Karpas-422 (cell line): ENCODE measurements around the gene PTTG1IP. TPM values are rescaled to one million over a fixed set of nuclear protein-coding genes. Genes with fewer than 3 reads are reported as not detected.

ENCODE experiments used
- DNase-seq: peaks from one replicate; pipeline ENCODE4 v3.0.0-alpha.2; 2015
- H2AFZ ChIP-seq: fragments of 200-600 bp; sonication (generic); 2 replicates; pipeline ENCODE4 v1.6.1; 2014; ENCODE audit warnings: antibody characterized with exemption, low read length, mixed read lengths
- H3K27ac ChIP-seq: fragments of 200-600 bp; sonication (generic); 2 replicates; pipeline ENCODE4 v1.5.1; 2014; ENCODE audit warnings: mild to moderate bottlenecking, low read length, moderate library complexity
- H3K27me3 ChIP-seq: fragments of 200-600 bp; sonication (generic); 2 replicates; pipeline ENCODE4 v1.6.1; 2014; ENCODE audit warnings: low read length, mixed read lengths
- H3K36me3 ChIP-seq: fragments of 200-600 bp; sonication (generic); 2 replicates; pipeline ENCODE4 v1.6.1; 2014; ENCODE audit warnings: low read length, mixed read lengths; ENCODE audit not compliant: insufficient read depth
- H3K4me1 ChIP-seq: fragments of 200-600 bp; sonication (generic); 2 replicates; pipeline ENCODE4 v1.6.1; 2014; ENCODE audit warnings: mild to moderate bottlenecking, low read length, mixed read lengths
- H3K4me2 ChIP-seq: fragments of 200-600 bp; sonication (generic); 2 replicates; pipeline ENCODE4 v1.6.1; 2014; ENCODE audit warnings: low read length, low read depth, mild to moderate bottlenecking; ENCODE audit not compliant: poor library complexity, severe bottlenecking
- H3K4me3 ChIP-seq: fragments of 200-600 bp; sonication (generic); 2 replicates; pipeline ENCODE4 v1.5.1; 2014; ENCODE audit warnings: mild to moderate bottlenecking, antibody characterized with exemption, low read length, mixed read lengths
- H3K79me2 ChIP-seq: fragments of 200-600 bp; sonication (generic); 2 replicates; pipeline ENCODE4 v1.6.1; 2014; ENCODE audit warnings: mild to moderate bottlenecking, low read length, mixed read lengths
- H3K9ac ChIP-seq: fragments of 200-600 bp; sonication (generic); 2 replicates; pipeline ENCODE4 v1.6.0; 2014; ENCODE audit warnings: low read length
- H3K9me2 ChIP-seq: fragments of 200-600 bp; sonication (generic), shearing (Covaris generic); replicated peaks from 2 replicates; pipeline ENCODE4 v1.6.0; 2014; ENCODE audit warnings: mild to moderate bottlenecking, low read length, moderate library complexity; ENCODE audit not compliant: insufficient read depth
- H3K9me3 ChIP-seq: fragments of 300-700, 200-600 bp; sonication (generic); 2 replicates; pipeline ENCODE4 v1.6.1; 2014; ENCODE audit warnings: low read length, mixed read lengths
- H4K20me1 ChIP-seq: fragments of 200-600 bp; sonication (generic); 2 replicates; pipeline ENCODE4 v1.6.1; 2014; ENCODE audit warnings: mild to moderate bottlenecking, antibody characterized with exemption, low read length, low read depth; ENCODE audit not compliant: insufficient read depth
- total RNA-seq: library from RNA; depleted of rRNA; stranded (reverse); fragments of >200 nt; shearing (Covaris generic); gene quantifications from 2 replicates; pipeline ENCODE4 v1.2.3, GENCODE V29; 2014; ENCODE audit warnings: low replicate concordance

The PTTG1IP gene
- total RNA-seq, 1 experiment from 2014 or later, result 44.7 TPM

GRCh38 chr21:44869781-44870747 is 3.4 kb downstream of the PTTG1IP start:
- DNase-seq, result no peak
- H3K27me3 ChIP-seq, result no peaks in the 10 kb centered on the region
- peaks cover 56% of the 10 kb centered on the region for H3K4me1 ChIP-seq
- no peak overlapping the region for H3K27ac ChIP-seq
- H3K36me3 ChIP-seq, result peaks cover 1% of the 10 kb centered on the region; the same call in 1 of the 2 replicates
- no peak overlapping the region for H2AFZ ChIP-seq
- no peak overlapping the region for H3K4me3 ChIP-seq
- no peak overlapping the region for H3K4me2 ChIP-seq
- no peaks in the 10 kb centered on the region for H3K9me3 ChIP-seq
- no peak overlapping the region for H3K9ac ChIP-seq
- peaks cover 80% of the 10 kb centered on the region for H3K79me2 ChIP-seq
- H3K9me2 ChIP-seq, result no peaks in the 10 kb centered on the region
- peaks cover 67% of the 10 kb centered on the region for H4K20me1 ChIP-seq

DNA sequence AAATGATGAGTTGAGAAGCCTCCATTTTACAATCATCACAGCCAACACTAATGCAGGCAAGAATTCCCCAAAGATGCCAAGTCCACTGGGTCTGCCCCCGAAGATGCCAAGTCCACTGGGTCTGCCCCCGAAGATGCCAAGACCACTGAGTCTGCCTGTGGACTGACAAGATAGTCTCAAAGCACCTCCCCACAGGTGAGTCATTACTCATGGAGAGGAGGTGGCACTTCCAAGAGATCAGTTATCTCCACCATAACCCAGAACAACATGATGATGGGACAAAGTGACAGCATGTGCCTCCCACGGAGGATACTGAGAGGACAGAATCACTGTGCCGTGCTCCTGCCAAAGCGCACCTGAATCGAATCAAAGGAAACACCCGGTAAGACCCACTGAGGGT is 4.8 kb downstream of the PTTG1IP start:
- Histone ChIP-seq H3K9me3 (no peaks in the 10 kb centered on the region), H3K36me3 (peaks cover 5% of the 10 kb centered on the region; the same call in 1 of the 2 replicates), H3K9me2 (no peaks in the 10 kb centered on the region), H3K4me3 (no peak overlapping the region), H3K4me2 (no peak overlapping the region), H3K27ac (no peak overlapping the region), H4K20me1 (peaks cover 69% of the 10 kb centered on the region), H3K4me1 (peaks cover 45% of the 10 kb centered on the region), H3K9ac (no peak overlapping the region), H3K79me2 (peaks cover 85% of the 10 kb centered on the region), H3K27me3 (no peaks in the 10 kb centered on the region), H2AFZ (no peak overlapping the region)
- no peak for DNase-seq

- H3K4me3 ChIP-seq, result no peak overlapping the region
- no peaks in the 10 kb centered on the region for H3K9me3 ChIP-seq
- no peaks in the 10 kb centered on the region for H3K9me2 ChIP-seq
- no peak overlapping the region for H3K27ac ChIP-seq
- DNase-seq, result no peak
- H3K79me2 ChIP-seq, result peaks cover 90% of the 10 kb centered on the region
- peaks cover 73% of the 10 kb centered on the region for H4K20me1 ChIP-seq
- H3K4me2 ChIP-seq, result no peak overlapping the region
- H3K4me1 ChIP-seq, result peaks cover 45% of the 10 kb centered on the region
- H3K36me3 ChIP-seq, result peaks cover 5% of the 10 kb centered on the region; the same call in 1 of the 2 replicates
- no peaks in the 10 kb centered on the region for H3K27me3 ChIP-seq
- H3K9ac ChIP-seq, result no peak overlapping the region
- H2AFZ ChIP-seq, result no peak overlapping the region
Observed at GRCh38 chr21:44867999-44868700, 5.3 kb downstream of the PTTG1IP start.

- Histone ChIP-seq H3K9ac (no peak overlapping the region), H3K36me3 (peaks cover 5% of the 10 kb centered on the region; the same call in 1 of the 2 replicates), H4K20me1 (peaks cover 70% of the 10 kb centered on the region), H3K4me1 (peaks cover 43% of the 10 kb centered on the region), H3K27ac (no peak overlapping the region), H3K27me3 (no peaks in the 10 kb centered on the region), H3K4me2 (no peak overlapping the region), H3K4me3 (no peak overlapping the region), H3K9me3 (no peaks in the 10 kb centered on the region), H2AFZ (no peak overlapping the region), H3K9me2 (no peaks in the 10 kb centered on the region), H3K79me2 (peaks cover 87% of the 10 kb centered on the region)
- no peak for DNase-seq
Observed at GRCh38 chr21:44867464-44867863, 6.0 kb downstream of the PTTG1IP start.

- peak overlapping the region; percentile 60; the same call in 1 of the 2 replicates for H3K9ac ChIP-seq
- no peak overlapping the region for H2AFZ ChIP-seq
- H3K9me3 ChIP-seq, result no peaks in the 10 kb centered on the region
- peaks cover 36% of the 10 kb centered on the region for H3K4me1 ChIP-seq
- H3K4me3 ChIP-seq, result no peak overlapping the region; the same call in 1 of the 2 replicates
- peaks cover 85% of the 10 kb centered on the region for H3K79me2 ChIP-seq
- no peak for DNase-seq
- no peak overlapping the region for H3K27ac ChIP-seq
- H4K20me1 ChIP-seq, result peaks cover 64% of the 10 kb centered on the region
- no peaks in the 10 kb centered on the region for H3K27me3 ChIP-seq
- peak overlapping the region; percentile 68 for H3K4me2 ChIP-seq
- H3K9me2 ChIP-seq, result no peaks in the 10 kb centered on the region
- peaks cover 5% of the 10 kb centered on the region; the same call in 1 of the 2 replicates for H3K36me3 ChIP-seq
Observed at GRCh38 chr21:44866780-44867179, 6.7 kb downstream of the PTTG1IP start.

DNA sequence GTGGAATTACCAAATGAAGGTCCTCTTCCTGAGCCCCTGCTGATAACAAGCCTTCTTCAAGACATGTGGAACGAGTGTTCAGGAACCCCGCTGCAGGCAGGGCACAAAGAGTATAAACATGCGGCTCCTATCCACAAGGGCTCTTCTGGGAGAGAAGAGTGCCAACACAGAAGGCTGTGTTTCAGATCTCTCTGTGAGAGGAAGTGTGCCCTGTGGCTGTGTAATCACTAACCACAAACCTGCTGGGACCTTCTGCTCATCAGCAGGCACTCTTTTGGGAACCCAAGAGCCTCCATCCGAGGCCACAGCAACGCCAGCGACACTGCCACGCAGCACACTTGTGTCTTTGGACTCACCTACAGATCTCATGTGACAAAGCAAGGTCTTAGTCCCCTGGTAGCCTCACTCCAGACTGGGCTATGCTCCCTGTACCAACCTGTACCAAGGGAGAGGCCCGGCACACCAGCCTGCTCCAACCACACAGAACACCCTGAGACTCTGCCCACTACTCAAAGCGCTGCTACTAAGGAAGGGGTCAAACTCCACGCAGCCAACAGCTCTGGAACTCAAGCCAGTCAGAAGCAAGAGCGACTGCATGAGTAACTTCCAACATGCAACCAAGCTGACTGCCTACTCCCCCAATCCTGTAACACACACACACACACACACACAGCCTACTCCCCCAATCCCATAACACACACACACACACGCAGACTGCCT is 7.8 kb downstream of the PTTG1IP start:
- peaks cover 53% of the 10 kb centered on the region for H4K20me1 ChIP-seq
- H3K79me2 ChIP-seq, result peaks cover 75% of the 10 kb centered on the region
- no peak overlapping the region for H2AFZ ChIP-seq
- H3K9me3 ChIP-seq, result no peaks in the 10 kb centered on the region
- H3K27ac ChIP-seq, result peak overlapping the region; percentile 83
- peak overlapping the region; percentile 52; the same call in 1 of the 2 replicates for H3K4me3 ChIP-seq
- peak; percentile 83 for DNase-seq
- H3K4me1 ChIP-seq, result peaks cover 32% of the 10 kb centered on the region
- peak overlapping the region; percentile 68 for H3K4me2 ChIP-seq
- H3K9ac ChIP-seq, result peak overlapping the region; percentile 60
- H3K27me3 ChIP-seq, result no peaks in the 10 kb centered on the region
- H3K9me2 ChIP-seq, result no peaks in the 10 kb centered on the region
- H3K36me3 ChIP-seq, result peaks cover 5% of the 10 kb centered on the region; the same call in 1 of the 2 replicates

DNA sequence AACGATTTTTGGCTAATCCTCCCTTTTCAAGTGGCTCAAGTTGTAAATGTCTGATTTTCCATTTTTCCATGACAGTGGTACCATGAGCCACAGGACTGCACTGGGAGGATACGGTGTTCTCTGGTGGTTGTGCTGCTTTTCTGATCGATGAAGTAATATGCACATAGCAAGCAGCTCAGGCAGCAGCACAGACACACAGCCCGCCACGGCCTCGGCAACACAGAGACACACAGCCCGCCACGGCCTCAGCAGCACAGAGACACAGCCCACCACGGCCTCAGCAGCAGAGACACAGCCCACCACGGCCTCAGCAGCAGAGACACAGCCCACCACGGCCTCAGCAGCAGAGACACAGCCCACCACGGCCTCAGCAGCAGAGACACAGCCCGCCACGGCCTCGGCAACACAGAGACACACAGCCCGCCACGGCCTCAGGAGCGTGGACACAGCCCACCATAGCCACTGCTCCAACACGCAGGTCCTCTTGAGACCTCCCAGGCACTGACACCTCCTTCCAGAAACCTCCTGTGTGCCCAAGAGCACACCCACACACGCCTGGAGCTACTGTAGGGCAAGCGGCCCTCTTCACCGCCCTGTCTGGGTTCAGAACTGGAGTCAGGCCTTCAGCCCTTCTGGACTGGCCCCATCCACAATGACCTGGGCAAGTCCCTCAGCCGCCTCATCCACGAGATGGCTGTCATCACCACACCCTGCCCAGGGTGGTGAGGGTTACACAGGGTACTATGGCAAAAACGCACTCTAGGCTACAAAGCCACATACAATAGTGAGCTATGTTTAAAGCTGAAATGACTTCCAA is 10.4 kb downstream of the PTTG1IP start:
- Histone ChIP-seq H3K9me3 (no peaks in the 10 kb centered on the region), H3K4me3 (no peak overlapping the region), H3K9ac (no peak overlapping the region), H3K4me1 (peaks cover 27% of the 10 kb centered on the region), H3K9me2 (no peaks in the 10 kb centered on the region), H3K27ac (no peak overlapping the region), H2AFZ (no peak overlapping the region), H3K27me3 (no peaks in the 10 kb centered on the region), H4K20me1 (peaks cover 40% of the 10 kb centered on the region; the same call in 1 of the 2 replicates), H3K36me3 (peaks cover 5% of the 10 kb centered on the region; the same call in 1 of the 2 replicates), H3K4me2 (no peak overlapping the region), H3K79me2 (peaks cover 56% of the 10 kb centered on the region)
- DNase-seq, result no peak
